Smooth muscle cell (in vitro differentiated cells): ENCODE results near the gene TRNT1. TPM values are rescaled to one million over a fixed set of nuclear protein-coding genes. Genes with fewer than 3 reads are reported as not detected.
A peak's percentile ranks its signal among the peaks of the same experiment; 100 is the strongest.

Source experiments
- DNase-seq: peaks from one replicate; lab custom pipeline; 2025; ENCODE audit not compliant: unreplicated experiment; lab: John Stamatoyannopoulos, UW
- H2AFZ ChIP-seq: fragments of 200-600 bp; sonication (generic); 2 replicates; pipeline ENCODE4 v1.6.0; 2016; ENCODE audit warnings: antibody characterized with exemption, low read depth, mild to moderate bottlenecking
- H3F3A ChIP-seq: fragments of 200-600 bp; sonication (generic); 2 replicates; pipeline ENCODE4 v1.6.0; 2017; ENCODE audit warnings: antibody characterized with exemption, low read depth
- H3K27ac ChIP-seq: fragments of 200-600 bp; sonication (generic); 2 replicates; pipeline ENCODE4 v1.5.1; 2016; ENCODE audit warnings: low read depth, mild to moderate bottlenecking
- H3K27me3 ChIP-seq: fragments of 200-600 bp; sonication (generic); 2 replicates; pipeline ENCODE4 v1.6.1; 2016; ENCODE audit warnings: low read depth, mild to moderate bottlenecking
- H3K36me3 ChIP-seq: fragments of 200-600 bp; sonication (generic); 2 replicates; pipeline ENCODE4 v1.5.1; 2016; ENCODE audit warnings: low read depth
- H3K4me1 ChIP-seq: fragments of 200-600 bp; sonication (generic); 2 replicates; pipeline ENCODE4 v1.5.1; 2016; ENCODE audit warnings: low read depth
- H3K4me2 ChIP-seq: fragments of 200-600 bp; sonication (generic); 2 replicates; pipeline ENCODE4 v1.6.0; 2016; ENCODE audit warnings: mild to moderate bottlenecking
- H3K4me3 ChIP-seq: fragments of 200-600 bp; sonication (generic); 2 replicates; pipeline ENCODE4 v1.5.1; 2016; ENCODE audit warnings: mild to moderate bottlenecking
- H3K79me2 ChIP-seq: fragments of 200-600 bp; sonication (generic); 2 replicates; pipeline ENCODE4 v1.6.0; 2016; ENCODE audit warnings: low read depth, mild to moderate bottlenecking
- H3K9ac ChIP-seq: fragments of 200-600 bp; sonication (generic); 2 replicates; pipeline ENCODE4 v1.6.0; 2016; ENCODE audit warnings: low read depth
- H3K9me3 ChIP-seq: fragments of 200-600 bp; sonication (generic); replicated peaks from 2 replicates; pipeline ENCODE4 v1.5.1; 2016; ENCODE audit warnings: low read depth
- H4K20me1 ChIP-seq: fragments of 200-600 bp; sonication (generic); 2 replicates; pipeline ENCODE4 v1.6.0; 2016; ENCODE audit warnings: low read depth
- CTCF ChIP-seq: fragments of 200-600 bp; sonication (generic); IDR thresholded peaks from 2 replicates; pipeline ENCODE4 v1.5.1; 2017; ENCODE audit warnings: borderline replicate concordance, mild to moderate bottlenecking, antibody characterized with exemption; ENCODE audit not compliant: insufficient read depth, poor library complexity, severe bottlenecking
- WGBS: methylation state at CpG from one replicate; pipeline ENCODE4 v1.1.7; 2016; ENCODE audit warnings: low lambda C conversion rate; 5-methylcytosine and 5-hydroxymethylcytosine counted together
- polyA plus RNA-seq: library from polyadenylated mRNA; unstranded; fragments of >200 nt; fragmentation: Nextera tagmentation; extraction: Ambion mirVana; gene quantifications from 2 replicates; pipeline ENCODE4 v1.2.1, GENCODE V29; 2016
- total RNA-seq: library from RNA; depleted of rRNA; stranded (reverse); fragments of >200 nt; gene quantifications from 2 replicates; pipeline ENCODE4 v1.2.3, GENCODE V29; 2014

TRNT1 gene
- total and polyA plus RNA-seq, 2 experiments from 2014 or later, result 16.1 to 18.6 TPM

- Histone ChIP-seq H3K4me2 (no peak overlapping the region), H3K27me3 (no peaks in the 10 kb centered on the region), H3K79me2 (no peaks in the 10 kb centered on the region), H2AFZ (no peak overlapping the region), H3K4me1 (no peaks in the 10 kb centered on the region), H3F3A (peaks cover 6% of the 10 kb centered on the region), H3K9me3 (no peaks in the 10 kb centered on the region), H3K4me3 (no peak overlapping the region), H3K9ac (no peak overlapping the region), H3K27ac (no peak overlapping the region), H4K20me1 (no peaks in the 10 kb centered on the region), H3K36me3 (no peaks in the 10 kb centered on the region)
- WGBS, result 51% methylated on average over 2 of the region's 2 CpGs
- TF ChIP-seq CTCF, result no peak
- DNase-seq, result no peak
Measured at GRCh38 chr3:3184876-3185275, 58.1 kb downstream of the TRNT1 start.

GRCh38 chr3:3189102-3189727 lies 62.5 kb downstream of the TRNT1 start:
- no peak overlapping the region for H3K27ac ChIP-seq
- peaks cover 5% of the 10 kb centered on the region for H3K4me1 ChIP-seq
- peak overlapping the region; percentile 9 for H2AFZ ChIP-seq
- no peaks in the 10 kb centered on the region for H3K9me3 ChIP-seq
- H4K20me1 ChIP-seq, result no peaks in the 10 kb centered on the region
- no peak overlapping the region for H3K9ac ChIP-seq
- H3K4me2 ChIP-seq, result peak overlapping the region; percentile 34
- WGBS, result 33% methylated on average over 1 of the region's 1 CpG
- no peak for TF ChIP-seq CTCF
- no peaks in the 10 kb centered on the region for H3K79me2 ChIP-seq
- H3K4me3 ChIP-seq, result no peak overlapping the region
- H3F3A ChIP-seq, result peaks cover 6% of the 10 kb centered on the region
- no peaks in the 10 kb centered on the region for H3K27me3 ChIP-seq
- H3K36me3 ChIP-seq, result no peaks in the 10 kb centered on the region
- DNase-seq, result no peak

- Histone ChIP-seq H3K9me3 (no peaks in the 10 kb centered on the region), H3K4me3 (no peak overlapping the region), H3K27me3 (no peaks in the 10 kb centered on the region), H3K36me3 (no peaks in the 10 kb centered on the region), H3F3A (peaks cover 6% of the 10 kb centered on the region), H2AFZ (no peak overlapping the region), H4K20me1 (no peaks in the 10 kb centered on the region), H3K9ac (no peak overlapping the region), H3K79me2 (no peaks in the 10 kb centered on the region), H3K4me2 (no peak overlapping the region), H3K27ac (no peak overlapping the region), H3K4me1 (peaks cover 5% of the 10 kb centered on the region)
- DNase-seq, result no peak
- TF ChIP-seq CTCF, result no peak
- 59% methylated on average over 1 of the region's 1 CpG for WGBS
Measured at GRCh38 chr3:3189961-3190360, 63.2 kb downstream of the TRNT1 start.

GRCh38 chr3:3191675-3192285 lies 65.0 kb downstream of the TRNT1 start:
- H4K20me1 ChIP-seq, result no peaks in the 10 kb centered on the region
- H3K9me3 ChIP-seq, result no peaks in the 10 kb centered on the region
- peaks cover 5% of the 10 kb centered on the region for H3K4me1 ChIP-seq
- H3K4me3 ChIP-seq, result no peak overlapping the region
- 30% methylated on average over 4 of the region's 4 CpGs for WGBS
- no peak overlapping the region for H3K9ac ChIP-seq
- no peaks in the 10 kb centered on the region for H3K36me3 ChIP-seq
- peak overlapping the region; percentile 41 for H3K4me2 ChIP-seq
- no peak overlapping the region for H2AFZ ChIP-seq
- TF ChIP-seq CTCF, result no peak
- no peaks in the 10 kb centered on the region for H3K27me3 ChIP-seq
- DNase-seq, result no peak
- H3K27ac ChIP-seq, result no peak overlapping the region
- no peaks in the 10 kb centered on the region for H3K79me2 ChIP-seq
- peaks cover 6% of the 10 kb centered on the region for H3F3A ChIP-seq
